ENCODE data around the gene GADL1. TPM values are rescaled to one million over a fixed set of nuclear protein-coding genes. Genes with fewer than 3 reads are reported as not detected.

GADL1 gene
- total RNA-seq, 1 donor from 2014 or later = 7.7 TPM

DNA sequence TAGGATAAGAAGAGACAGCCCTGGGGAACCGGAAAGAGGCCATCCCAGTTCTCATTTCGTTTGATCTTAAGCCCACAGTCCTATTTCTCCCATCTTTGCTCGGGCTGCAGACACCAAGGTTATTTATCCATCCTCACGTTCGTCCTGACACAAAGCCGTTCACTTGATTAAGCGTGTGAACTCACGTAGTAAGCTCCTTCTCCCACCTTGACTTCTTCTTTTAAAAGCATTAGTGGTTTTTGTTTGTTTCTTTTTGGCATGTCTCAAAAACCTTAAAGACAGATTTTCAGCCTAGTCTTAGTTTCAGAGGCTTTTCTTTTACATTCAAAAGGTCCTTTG lies 217.1 kb downstream of the GADL1 start:
- no peak for DNase-seq (ENCODE audit: low spot score)

DNA sequence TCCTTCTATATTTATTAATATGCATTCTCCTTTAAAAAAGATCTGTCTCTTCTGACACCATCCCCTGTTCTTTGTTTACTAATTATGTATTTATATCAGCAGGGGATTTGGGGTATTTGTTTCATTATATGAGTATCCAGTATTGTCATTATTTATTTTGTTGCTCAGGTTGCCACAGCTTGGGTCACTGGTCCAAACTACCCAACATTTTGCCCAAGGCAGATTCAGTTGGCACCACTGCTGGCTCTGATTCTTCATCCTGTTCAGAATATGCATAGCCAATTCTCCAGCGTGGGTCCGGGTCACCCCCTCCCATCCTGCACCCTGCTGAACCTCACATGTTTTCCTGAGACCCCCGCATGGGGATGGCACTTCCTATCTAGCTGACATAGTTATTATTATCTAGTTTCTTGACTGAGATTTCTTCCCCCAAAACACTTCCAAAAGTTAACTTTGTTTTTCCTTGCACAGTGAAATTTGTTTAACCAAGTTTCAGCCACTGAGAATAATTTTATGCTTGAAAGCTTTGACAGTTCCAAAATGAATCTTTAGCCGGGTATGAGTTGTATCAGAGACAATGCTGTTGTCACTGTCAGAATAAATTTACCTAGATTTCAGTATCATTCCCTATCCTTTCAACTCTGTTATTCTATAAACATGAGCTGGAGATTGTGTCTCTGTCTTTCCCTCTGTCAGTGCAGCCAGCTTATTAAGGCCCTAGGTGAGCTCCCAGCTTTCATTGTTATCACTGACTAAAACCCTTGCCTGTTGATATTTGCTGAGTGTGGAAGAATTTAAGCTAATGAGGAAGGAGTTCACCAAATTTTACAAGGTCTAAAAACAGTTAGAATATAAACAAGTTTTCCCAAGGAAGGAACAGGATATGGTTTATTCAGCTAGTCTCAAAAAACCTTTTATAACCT lies 217.8 kb downstream of the GADL1 start:
- DNase-seq (ENCODE audit: low spot score) = no peak

Data from umbilical cord (tissue), 2 donors.